GM20431 (cell line): ENCODE results near the gene SLIT2.

Source experiments
- in situ Hi-C: fragments of 300-500 bp; cut with MseI, MboI; formaldehyde crosslinking; loops from one replicate; pipeline ENCODE4 v1.15.0; 2020; ENCODE audit warnings: low sequenced_read_pairs; ENCODE audit not compliant: unreplicated experiment

The SLIT2 gene

GRCh38 chr4:20251796-20252655, at the start of gene SLIT2:
SLIT2 (plus strand) TSS chr4:20251905; CDS start chr4:20253816, 1,911 bp downstream.
- in situ Hi-C loops = no loop called here

- in situ Hi-C loops = no loop called here
Measured at GRCh38 chr4:20203508-20203907, 48.2 kb upstream of the SLIT2 start.

GRCh38 chr4:20217521-20217920, 34.2 kb upstream of the SLIT2 start:
- in situ Hi-C loops = no loop called here

GRCh38 chr4:20217951-20218350, 33.8 kb upstream of the SLIT2 start:
- in situ Hi-C loops = no loop called here

GRCh38 chr4:20219521-20219920, 32.2 kb upstream of the SLIT2 start:
- in situ Hi-C loops = no loop called here

GRCh38 chr4:20237894-20238537, 13.7 kb upstream of the SLIT2 start:
- in situ Hi-C loops = no loop called here

- in situ Hi-C loops = no loop called here
Measured at GRCh38 chr4:20248155-20248558, 3.5 kb upstream of the SLIT2 start.

GRCh38 chr4:20249333-20249732, 2.4 kb upstream of the SLIT2 start:
- in situ Hi-C loops = no loop called here

GRCh38 chr4:20251031-20251795, 492 bp upstream of the SLIT2 start:
- in situ Hi-C loops = no loop called here

- in situ Hi-C loops = no loop called here
Measured at GRCh38 chr4:20252656-20253282, 1.1 kb downstream of the SLIT2 start.

- in situ Hi-C loops = no loop called here
Measured at GRCh38 chr4:20253283-20253734, 1.6 kb downstream of the SLIT2 start.

GRCh38 chr4:20253735-20254409, 2.2 kb downstream of the SLIT2 start:
- in situ Hi-C loops = no loop called here

- in situ Hi-C loops = no loop called here
Measured at GRCh38 chr4:20254511-20255250, 3.0 kb downstream of the SLIT2 start.

GRCh38 chr4:20255251-20255586, 3.5 kb downstream of the SLIT2 start:
- in situ Hi-C loops = no loop called here

- in situ Hi-C loops = no loop called here
Measured at GRCh38 chr4:20255823-20256222, 4.1 kb downstream of the SLIT2 start.

GRCh38 chr4:20256381-20256881, 4.7 kb downstream of the SLIT2 start:
- in situ Hi-C loops = no loop called here

GRCh38 chr4:20259707-20260106, 8.0 kb downstream of the SLIT2 start:
- in situ Hi-C loops = no loop called here

GRCh38 chr4:20260821-20261220, 9.1 kb downstream of the SLIT2 start:
- in situ Hi-C loops = no loop called here

GRCh38 chr4:20262221-20262620, 10.5 kb downstream of the SLIT2 start:
- in situ Hi-C loops = no loop called here
